ENCODE measurements around the gene SLC25A19. TPM values are rescaled to one million over a fixed set of nuclear protein-coding genes. Genes with fewer than 3 reads are reported as not detected.

Gene SLC25A19
- total RNA-seq, 1 donor from 2014 or later = 17.8 TPM

GRCh38 chr17:75327757-75328156 is 38.5 kb upstream of the SLC25A19 start:
- no peak overlapping the region for H3K27ac Mint-ChIP-seq
- H3K27me3 Mint-ChIP-seq = no peaks in the 10 kb centered on the region
- H3K36me3 Mint-ChIP-seq = peaks cover 11% of the 10 kb centered on the region
- H3K4me1 Mint-ChIP-seq (ENCODE audit: unreplicated experiment) = no peaks in the 10 kb centered on the region
- DNase-seq (ENCODE audit: extremely low spot score, unreplicated experiment) = no peak
- no peaks in the 10 kb centered on the region for H3K9me3 Mint-ChIP-seq
- H3K4me3 Mint-ChIP-seq = no peak overlapping the region
- TF ChIP-seq CTCF (conservative IDR thresholded peaks at IDR 0.05) = no peak

DNA sequence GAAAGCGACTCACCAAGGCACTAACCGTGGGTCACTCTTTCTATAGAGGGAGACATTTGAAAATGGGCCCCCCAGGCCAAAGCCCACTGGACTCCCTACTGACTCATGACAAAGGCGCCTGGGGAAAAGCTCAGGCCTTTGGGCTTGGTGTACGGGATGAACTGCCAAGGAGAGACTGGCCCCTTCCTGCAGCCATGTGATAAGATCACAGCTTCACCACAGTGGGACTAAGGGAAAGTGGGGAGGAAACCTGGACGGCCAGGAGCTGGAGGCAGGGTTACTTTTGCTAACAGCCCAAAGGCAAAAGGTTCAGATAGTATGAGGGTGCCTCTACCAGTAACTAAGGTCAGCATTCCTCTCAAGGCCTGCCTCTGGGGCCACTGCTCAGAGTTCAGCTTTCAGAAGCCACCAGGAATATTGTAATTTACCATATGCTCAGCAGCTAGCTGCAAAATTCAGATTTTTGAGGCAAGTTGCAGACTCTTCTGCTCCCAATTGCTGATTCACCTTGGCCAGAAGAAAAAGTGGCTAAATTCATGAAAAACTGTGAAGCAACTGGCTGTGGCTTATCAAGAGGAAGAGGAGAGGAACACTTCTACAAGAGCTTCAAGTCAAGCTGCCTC is 37.1 kb upstream of the SLC25A19 start:
- no peak for TF ChIP-seq CTCF (conservative IDR thresholded peaks at IDR 0.05)
- Mint-ChIP-seq H3K4me3 (no peak overlapping the region), H3K9me3 (no peaks in the 10 kb centered on the region), H3K27ac (no peak overlapping the region), H3K36me3 (peaks cover 14% of the 10 kb centered on the region), H3K4me1 (ENCODE audit: unreplicated experiment) (no peaks in the 10 kb centered on the region), H3K27me3 (no peaks in the 10 kb centered on the region)
- no peak for DNase-seq (ENCODE audit: extremely low spot score, unreplicated experiment)

DNA sequence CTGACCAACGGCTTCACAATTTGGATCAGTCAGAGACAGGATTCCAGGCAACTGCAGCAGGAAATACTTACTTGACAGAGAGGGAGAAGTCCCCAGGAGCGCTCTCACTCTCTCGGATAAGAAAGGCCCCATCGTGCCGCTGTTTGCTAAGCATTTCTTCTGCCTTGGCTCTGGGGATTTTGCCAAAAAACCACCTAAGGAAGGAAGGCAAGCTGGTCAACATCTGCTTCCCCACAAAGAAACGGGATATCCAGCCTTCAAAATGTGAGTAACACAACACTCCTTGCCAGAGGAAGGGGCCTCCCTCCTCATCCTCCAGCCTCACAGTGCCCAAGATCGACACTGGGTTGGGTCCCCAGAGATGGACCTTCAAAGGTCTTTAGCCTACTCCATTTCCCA is 36.6 kb upstream of the SLC25A19 start:
- Mint-ChIP-seq H3K27ac (no peak overlapping the region), H3K4me3 (no peak overlapping the region), H3K4me1 (ENCODE audit: unreplicated experiment) (no peaks in the 10 kb centered on the region), H3K9me3 (no peaks in the 10 kb centered on the region), H3K27me3 (no peaks in the 10 kb centered on the region), H3K36me3 (peaks cover 14% of the 10 kb centered on the region)
- no peak for TF ChIP-seq CTCF (conservative IDR thresholded peaks at IDR 0.05)
- DNase-seq (ENCODE audit: extremely low spot score, unreplicated experiment) = no peak

DNA sequence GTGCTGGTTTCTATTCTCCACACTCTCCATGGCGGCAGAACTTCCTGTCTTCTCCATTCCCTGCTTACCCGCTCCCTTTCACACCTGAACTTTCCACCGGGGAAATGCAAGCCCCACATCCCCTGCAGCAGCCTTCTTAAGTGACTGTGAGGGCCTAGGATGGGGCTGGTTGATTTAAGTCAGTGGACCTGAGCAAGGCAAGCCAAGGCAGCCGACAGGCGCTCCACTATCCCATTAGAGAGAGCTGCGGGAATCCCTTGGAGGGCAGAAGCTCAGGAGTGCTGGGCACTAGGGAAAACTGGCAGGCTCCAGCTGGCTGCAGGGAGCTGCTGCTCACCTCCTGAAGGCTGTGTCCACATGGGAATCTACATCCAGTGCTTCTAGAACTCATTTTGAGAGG is 36.1 kb upstream of the SLC25A19 start:
- no peaks in the 10 kb centered on the region for H3K27me3 Mint-ChIP-seq
- no peak for TF ChIP-seq CTCF (conservative IDR thresholded peaks at IDR 0.05)
- no peak overlapping the region for H3K27ac Mint-ChIP-seq
- no peaks in the 10 kb centered on the region for H3K9me3 Mint-ChIP-seq
- no peak for DNase-seq (ENCODE audit: extremely low spot score, unreplicated experiment)
- H3K4me3 Mint-ChIP-seq = no peak overlapping the region
- H3K4me1 Mint-ChIP-seq (ENCODE audit: unreplicated experiment) = no peaks in the 10 kb centered on the region
- peaks cover 14% of the 10 kb centered on the region for H3K36me3 Mint-ChIP-seq

- peaks cover 11% of the 10 kb centered on the region for H3K36me3 Mint-ChIP-seq
- H3K27me3 Mint-ChIP-seq = no peaks in the 10 kb centered on the region
- no peak overlapping the region for H3K27ac Mint-ChIP-seq
- H3K4me1 Mint-ChIP-seq (ENCODE audit: unreplicated experiment) = no peaks in the 10 kb centered on the region
- no peak overlapping the region for H3K4me3 Mint-ChIP-seq
- no peak for TF ChIP-seq CTCF (conservative IDR thresholded peaks at IDR 0.05)
- no peaks in the 10 kb centered on the region for H3K9me3 Mint-ChIP-seq
- no peak for DNase-seq (ENCODE audit: extremely low spot score, unreplicated experiment)
Observed at GRCh38 chr17:75321506-75321905, 32.3 kb upstream of the SLC25A19 start.

All from type B pancreatic cell (in vitro differentiated cells).